ENCODE data around the gene ATP6V1G2. TPM values are rescaled to one million over a fixed set of nuclear protein-coding genes. Genes with fewer than 3 reads are reported as not detected.
"Not testable (repeated sequence)": the region's sequence is repeated elsewhere in the genome, so short reads cannot be mapped to it uniquely, and the experiment has no call there.

The ATP6V1G2 gene
- total and polyA plus RNA-seq, 12 donors, result 0.88 to 2.5 (median 2.0) TPM

DNA sequence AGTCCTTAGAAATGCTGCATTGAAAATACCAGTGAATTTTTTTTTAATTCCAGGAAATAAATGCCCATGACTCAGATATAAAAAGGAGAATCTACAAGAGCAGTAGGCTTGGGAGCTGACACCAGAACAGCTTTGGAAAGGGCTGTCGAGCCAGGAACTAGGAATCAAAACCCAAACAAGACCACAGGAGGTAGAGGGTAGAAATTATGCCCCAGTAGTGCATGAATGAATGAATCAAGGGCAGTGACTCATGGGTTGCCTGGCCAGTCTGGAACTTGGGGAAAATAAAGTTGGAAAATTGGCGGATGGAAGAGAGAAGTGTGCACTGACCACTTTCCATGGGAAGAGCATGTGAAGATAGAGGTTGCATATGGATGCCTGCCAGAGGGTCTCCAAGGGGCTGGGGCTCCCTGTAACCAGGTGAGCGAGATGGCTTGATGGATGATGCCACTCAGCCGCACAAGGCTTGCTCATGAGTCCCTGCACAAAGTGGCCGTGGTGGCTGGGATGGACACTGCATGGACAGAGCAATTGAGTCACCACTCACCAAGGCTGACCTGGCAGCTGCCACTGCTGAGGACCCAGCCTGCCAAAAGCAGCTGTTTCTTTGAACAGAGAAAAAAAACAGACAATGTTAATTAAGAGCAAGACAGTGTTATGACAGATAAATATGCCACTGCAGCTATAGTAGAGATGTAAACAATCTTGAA is 32.8 kb downstream of the ATP6V1G2 start:
- ATAC-seq (no peak), DNase-seq (no peak)
- no peak overlapping the region for H3K4me3 ChIP-seq
- intact Hi-C loops (cut with DNase I), result no loop called here
- peaks cover 0 to 12% (median 0%) of the 10 kb centered on the region in 9 donors for H3K4me1 ChIP-seq
- WGBS, 2 donors, result 61 to 72% methylated on average over 5 of the region's 5 CpGs
- H3K27me3 ChIP-seq, result no peaks in the 10 kb centered on the region
- H3K9me3 ChIP-seq, result no peaks in the 10 kb centered on the region
- H3K27ac ChIP-seq, result no peak overlapping the region
- no peak for TF ChIP-seq CTCF (IDR thresholded peaks at IDR 0.05)
- H3K36me3 ChIP-seq, result peaks cover 0 to 32% (median 0%) of the 10 kb centered on the region in 9 donors

- Histone ChIP-seq H3K4me3 (no peak overlapping the region), H3K4me1 (no peaks in the 10 kb centered on the region), H3K27me3 (no peaks in the 10 kb centered on the region), H3K27ac (no peak overlapping the region), H3K36me3 (peaks cover 0 to 56% (median 0%) of the 10 kb centered on the region in 9 donors), H3K9me3 (no peaks in the 10 kb centered on the region)
- TF ChIP-seq CTCF (IDR thresholded peaks at IDR 0.05), result no peak
- DNase-seq (no peak), ATAC-seq (no peak)
- WGBS, 2 donors, result 79 to 82% methylated on average over 4 of the region's 4 CpGs
- intact Hi-C loops (cut with DNase I), result no loop called here
Measured at GRCh38 chr6:31510007-31510406, 36.4 kb downstream of the ATP6V1G2 start.

DNA sequence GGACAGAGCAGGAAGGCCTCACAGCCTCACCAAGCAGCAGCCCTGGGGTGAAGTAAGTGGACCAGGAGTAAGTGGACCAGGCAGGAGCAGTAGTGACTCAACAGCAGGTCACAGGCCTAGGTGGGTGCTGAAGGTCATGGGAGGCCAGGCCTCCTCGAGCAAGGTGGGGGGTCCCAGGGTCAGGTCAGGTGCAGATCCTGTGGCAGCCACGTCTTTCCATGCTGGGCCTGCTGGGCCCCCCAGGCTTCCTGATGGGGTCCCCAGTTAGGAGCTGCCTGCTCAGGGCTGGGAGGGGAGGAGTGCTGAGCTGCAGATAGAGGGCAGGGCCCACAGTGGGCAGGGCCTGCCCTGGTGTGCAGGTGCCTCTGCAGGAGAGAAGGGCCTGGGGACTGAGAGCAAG is 37.4 kb downstream of the ATP6V1G2 start:
- peaks cover 0 to 56% (median 0%) of the 10 kb centered on the region in 9 donors for H3K36me3 ChIP-seq
- H3K27me3 ChIP-seq; H3K27ac ChIP-seq; H3K4me1 ChIP-seq; H3K9me3 ChIP-seq; H3K4me3 ChIP-seq; DNase-seq; intact Hi-C loops (cut with DNase I): not testable (repeated sequence)
- peak in 1 of 8 donors; percentile 30 for ATAC-seq
- 46 to 87% methylated on average over 1 to 2 of the region's 2 CpGs for WGBS, 2 donors

DNA sequence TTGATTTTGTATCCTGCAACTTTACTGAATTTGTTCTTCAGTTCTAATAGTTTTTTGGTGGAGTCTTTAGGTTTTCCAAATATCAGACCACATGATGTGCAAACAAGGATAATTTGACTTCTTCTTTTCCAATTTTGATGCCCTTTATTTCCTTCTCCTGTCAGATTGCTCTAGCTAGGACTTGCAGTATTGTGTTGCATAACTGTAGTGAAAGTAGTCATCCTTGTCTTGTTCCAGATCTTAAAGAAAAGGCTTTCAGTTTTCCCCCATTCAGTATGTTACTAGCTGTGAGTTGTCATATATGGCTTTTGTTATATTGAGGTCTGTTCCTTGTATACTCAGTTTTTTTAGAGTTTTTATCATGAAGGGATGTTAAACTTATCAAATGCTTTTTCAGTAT is 43.8 kb downstream of the ATP6V1G2 start:
- no peak for ATAC-seq

DNA sequence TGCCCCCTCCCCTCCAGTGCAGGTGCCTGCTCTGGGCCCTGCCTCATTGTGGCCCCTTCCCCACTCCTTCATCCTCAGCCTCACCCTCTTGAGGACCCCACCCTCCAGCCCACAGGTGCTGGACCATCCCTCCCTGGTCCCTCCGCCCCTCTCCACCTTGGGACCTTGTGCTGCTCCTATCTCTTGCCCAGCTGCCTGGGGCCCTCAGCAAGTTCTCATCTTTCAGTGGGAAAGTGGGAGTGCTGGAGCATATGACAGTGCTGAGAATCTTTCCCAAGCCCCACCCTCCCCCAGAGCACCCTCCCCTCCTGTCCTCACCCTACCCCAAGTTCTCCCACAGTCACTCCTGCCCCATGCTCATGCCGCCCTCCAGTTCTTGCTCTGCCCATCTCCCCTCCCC is 46.8 kb downstream of the ATP6V1G2 start:
- Histone ChIP-seq H3K27me3 (peaks cover 0 to 17% (median 3%) of the 10 kb centered on the region in 7 donors), H3K4me1 (peaks cover 0 to 43% (median 17%) of the 10 kb centered on the region in 9 donors)
- not testable (repeated sequence) for DNase-seq, H3K27ac ChIP-seq, H3K9me3 ChIP-seq, H3K36me3 ChIP-seq, ATAC-seq, H3K4me3 ChIP-seq
- 100% methylated on average over 1 of the region's 2 CpGs for WGBS, 2 donors
- intact Hi-C loops (cut with DNase I), result loop anchor here in 5 of 10 donors (2.0 to 5.0 kb wide), 4 partner anchors 33 to 98 kb away; partner anchors contain the start of gene DDX39B (in 3 of the 5)

More for the DNA sequence above, 43.8 kb downstream of the ATP6V1G2 start:
- no peak overlapping the region for H3K4me3 ChIP-seq
- no peak overlapping the region for H3K27ac ChIP-seq
- DNase-seq, result no peak
- H3K9me3 ChIP-seq, result peaks cover 0 to 6% (median 0%) of the 10 kb centered on the region in 11 donors
- H3K36me3 ChIP-seq, result peaks cover 0 to 21% (median 0%) of the 10 kb centered on the region in 9 donors
- no peak for TF ChIP-seq CTCF (IDR thresholded peaks at IDR 0.05)
- H3K27me3 ChIP-seq, result peaks cover 0 to 15% (median 3%) of the 10 kb centered on the region in 7 donors
- peaks cover 0 to 22% (median 11%) of the 10 kb centered on the region in 9 donors for H3K4me1 ChIP-seq
- intact Hi-C loops (cut with DNase I), result no loop called here
